ENCODE measurements around the gene SMOC2. TPM values are rescaled to one million over a fixed set of nuclear protein-coding genes. Genes with fewer than 3 reads are reported as not detected.

SMOC2 gene
- total and polyA plus RNA-seq, 2 experiments from 2014 or later, result 51.0 to 88.7 TPM

GRCh38 chr6:168518348-168518745 is 77.4 kb downstream of the SMOC2 start:
- Histone ChIP-seq H3K4me1 (ENCODE audit: insufficient read depth) (no peaks in the 10 kb centered on the region), H3K9me3 (ENCODE audit: low read depth) (no peaks in the 10 kb centered on the region), H3K79me2 (no peaks in the 10 kb centered on the region), H3K9me2 (replicated peaks; ENCODE audit: insufficient read depth) (no peaks in the 10 kb centered on the region), H2AFZ (no peak overlapping the region), H3K27me3 (no peaks in the 10 kb centered on the region), H3K4me3 (no peak overlapping the region), H3K36me3 (replicated peaks; ENCODE audit: insufficient read depth, low read depth) (no peaks in the 10 kb centered on the region), H3K4me2 (no peak overlapping the region), H3K27ac (no peak overlapping the region), H4K20me1 (ENCODE audit: insufficient read depth, poor library complexity, severe bottlenecking) (no peaks in the 10 kb centered on the region)
- 83% methylated on average over 4 of the region's 4 CpGs for WGBS (ENCODE audit: low lambda C conversion rate, missing lambda C conversion rate)
- TF ChIP-seq EZH2phosphoT487 (IDR thresholded peaks at IDR 0.05; ENCODE audit: low read depth, severe bottlenecking, unreplicated experiment) (no peak), EZH2 (IDR thresholded peaks at IDR 0.05; ENCODE audit: borderline replicate concordance) (no peak), CTCF (IDR thresholded peaks at IDR 0.05; ENCODE audit: poor library complexity) (no peak)
- DNase-seq (ENCODE audit: low spot score), result no peak

- WGBS (ENCODE audit: low lambda C conversion rate, missing lambda C conversion rate), result 86% methylated on average over 21 of the region's 21 CpGs
- no peak for DNase-seq (ENCODE audit: low spot score)
- H4K20me1 ChIP-seq (ENCODE audit: insufficient read depth, poor library complexity, severe bottlenecking), result no peaks in the 10 kb centered on the region
- H3K79me2 ChIP-seq, result no peaks in the 10 kb centered on the region
- H3K27ac ChIP-seq, result no peak overlapping the region
- H3K4me3 ChIP-seq, result no peak overlapping the region
- TF ChIP-seq EZH2 (IDR thresholded peaks at IDR 0.05; ENCODE audit: borderline replicate concordance), result no peak
- TF ChIP-seq CTCF (IDR thresholded peaks at IDR 0.05; ENCODE audit: poor library complexity), result no peak
- TF ChIP-seq EZH2phosphoT487 (IDR thresholded peaks at IDR 0.05; ENCODE audit: low read depth, severe bottlenecking, unreplicated experiment), result no peak
- H3K36me3 ChIP-seq (replicated peaks; ENCODE audit: insufficient read depth, low read depth), result no peaks in the 10 kb centered on the region
- H2AFZ ChIP-seq, result no peak overlapping the region
- H3K9me2 ChIP-seq (replicated peaks; ENCODE audit: insufficient read depth), result no peaks in the 10 kb centered on the region
- H3K4me2 ChIP-seq, result no peak overlapping the region
- no peaks in the 10 kb centered on the region for H3K27me3 ChIP-seq
- H3K4me1 ChIP-seq (ENCODE audit: insufficient read depth), result no peaks in the 10 kb centered on the region
- H3K9me3 ChIP-seq (ENCODE audit: low read depth), result no peaks in the 10 kb centered on the region
Observed at GRCh38 chr6:168518867-168519266, 77.9 kb downstream of the SMOC2 start.

- Histone ChIP-seq H3K4me3 (no peak overlapping the region), H3K9me3 (ENCODE audit: low read depth) (no peaks in the 10 kb centered on the region), H4K20me1 (ENCODE audit: insufficient read depth, poor library complexity, severe bottlenecking) (no peaks in the 10 kb centered on the region), H3K27ac (no peak overlapping the region), H3K79me2 (no peaks in the 10 kb centered on the region), H3K9me2 (replicated peaks; ENCODE audit: insufficient read depth) (no peaks in the 10 kb centered on the region), H3K4me2 (no peak overlapping the region), H3K4me1 (ENCODE audit: insufficient read depth) (no peaks in the 10 kb centered on the region), H3K36me3 (replicated peaks; ENCODE audit: insufficient read depth, low read depth) (no peaks in the 10 kb centered on the region), H2AFZ (no peak overlapping the region), H3K27me3 (no peaks in the 10 kb centered on the region)
- DNase-seq (ENCODE audit: low spot score), result no peak
- no peak for TF ChIP-seq CTCF (IDR thresholded peaks at IDR 0.05; ENCODE audit: poor library complexity)
- TF ChIP-seq EZH2 (IDR thresholded peaks at IDR 0.05; ENCODE audit: borderline replicate concordance), result no peak
- TF ChIP-seq EZH2phosphoT487 (IDR thresholded peaks at IDR 0.05; ENCODE audit: low read depth, severe bottlenecking, unreplicated experiment), result no peak
- WGBS (ENCODE audit: low lambda C conversion rate, missing lambda C conversion rate), result 92% methylated on average over 10 of the region's 10 CpGs
Observed at GRCh38 chr6:168520233-168520632, 79.2 kb downstream of the SMOC2 start.

- no peak overlapping the region for H2AFZ ChIP-seq
- H3K4me2 ChIP-seq, result no peak overlapping the region
- TF ChIP-seq EZH2phosphoT487 (IDR thresholded peaks at IDR 0.05; ENCODE audit: low read depth, severe bottlenecking, unreplicated experiment), result no peak
- no peak for TF ChIP-seq EZH2 (IDR thresholded peaks at IDR 0.05; ENCODE audit: borderline replicate concordance)
- TF ChIP-seq CTCF (IDR thresholded peaks at IDR 0.05; ENCODE audit: poor library complexity), result no peak
- no peaks in the 10 kb centered on the region for H3K79me2 ChIP-seq
- peak overlapping the region; percentile 25 for H3K27ac ChIP-seq
- H3K4me1 ChIP-seq (ENCODE audit: insufficient read depth), result peaks cover 3% of the 10 kb centered on the region
- no peak for DNase-seq (ENCODE audit: low spot score)
- H3K4me3 ChIP-seq, result no peak overlapping the region
- H4K20me1 ChIP-seq (ENCODE audit: insufficient read depth, poor library complexity, severe bottlenecking), result no peaks in the 10 kb centered on the region
- WGBS (ENCODE audit: low lambda C conversion rate, missing lambda C conversion rate), result 53% methylated on average over 13 of the region's 13 CpGs
- H3K36me3 ChIP-seq (replicated peaks; ENCODE audit: insufficient read depth, low read depth), result no peaks in the 10 kb centered on the region
- no peaks in the 10 kb centered on the region for H3K27me3 ChIP-seq
- H3K9me3 ChIP-seq (ENCODE audit: low read depth), result no peaks in the 10 kb centered on the region
- H3K9me2 ChIP-seq (replicated peaks; ENCODE audit: insufficient read depth), result no peaks in the 10 kb centered on the region
Observed at GRCh38 chr6:168524571-168525001, 83.6 kb downstream of the SMOC2 start.
